SKM-1 treated with dmso at 0.1 percent for 144 hours (cell line): ENCODE data around the gene GAL3ST2.
A peak's percentile ranks its signal among the peaks of the same experiment; 100 is the strongest.
"Not testable (repeated sequence)": the region's sequence is repeated elsewhere in the genome, so short reads cannot be mapped to it uniquely, and the experiment has no call there.

Source experiments
- DNase-seq: peaks from one replicate; lab custom pipeline; 2025; ENCODE audit not compliant: unreplicated experiment; lab: John Stamatoyannopoulos, UW

Gene GAL3ST2

GRCh38 chr2:241776336-241777169 lies at the start of gene GAL3ST2:
TSS of gene GAL3ST2 (plus strand) at chr2:241776822. CDS start at chr2:241776956, 134 bp downstream.
- DNase-seq, result no peak

- no peak for DNase-seq
These were observed 48.6 kb upstream of the GAL3ST2 start for GRCh38 chr2:241728000-241728399.

- no peak for DNase-seq
These were observed 48.0 kb upstream of the GAL3ST2 start for GRCh38 chr2:241728627-241729026.

- DNase-seq, result no peak
These were observed 46.8 kb upstream of the GAL3ST2 start for GRCh38 chr2:241729868-241730267.

GRCh38 chr2:241730671-241731293 lies 45.8 kb upstream of the GAL3ST2 start:
- DNase-seq, result peak; percentile 12

- peak; percentile 48 for DNase-seq
These were observed 44.0 kb upstream of the GAL3ST2 start for GRCh38 chr2:241732513-241733186.

- DNase-seq, result no peak
These were observed 43.0 kb upstream of the GAL3ST2 start for GRCh38 chr2:241733391-241734207.

GRCh38 chr2:241734208-241734466 lies 42.5 kb upstream of the GAL3ST2 start:
- DNase-seq, result no peak

- DNase-seq, result peak; percentile 66
These were observed 42.0 kb upstream of the GAL3ST2 start, which contains the start of gene D2HGDH for GRCh38 chr2:241734467-241735208. TSS of gene D2HGDH (plus strand) at chr2:241734630. CDS start at chr2:241735225, 595 bp downstream.

- no peak for DNase-seq
These were observed 40.5 kb upstream of the GAL3ST2 start for GRCh38 chr2:241736111-241736510.

- DNase-seq, result no peak
These were observed 38.5 kb upstream of the GAL3ST2 start for GRCh38 chr2:241738040-241738686.

GRCh38 chr2:241739177-241739576 lies 37.4 kb upstream of the GAL3ST2 start:
- no peak for DNase-seq

- DNase-seq, result no peak
These were observed 37.0 kb upstream of the GAL3ST2 start for GRCh38 chr2:241739651-241740050.

- DNase-seq, result no peak
These were observed 35.6 kb upstream of the GAL3ST2 start for GRCh38 chr2:241741016-241741415.

- DNase-seq, result no peak
These were observed 34.2 kb upstream of the GAL3ST2 start for GRCh38 chr2:241742320-241742939.

GRCh38 chr2:241743008-241743407 lies 33.6 kb upstream of the GAL3ST2 start:
- not testable (repeated sequence) for DNase-seq

- DNase-seq, result no peak
These were observed 33.0 kb upstream of the GAL3ST2 start for GRCh38 chr2:241743620-241744019.

GRCh38 chr2:241744028-241744754 lies 32.4 kb upstream of the GAL3ST2 start:
- no peak for DNase-seq

- no peak for DNase-seq
These were observed 31.3 kb upstream of the GAL3ST2 start for GRCh38 chr2:241745276-241745675.
